ENCODE data around the gene TRNT1.

DNA sequence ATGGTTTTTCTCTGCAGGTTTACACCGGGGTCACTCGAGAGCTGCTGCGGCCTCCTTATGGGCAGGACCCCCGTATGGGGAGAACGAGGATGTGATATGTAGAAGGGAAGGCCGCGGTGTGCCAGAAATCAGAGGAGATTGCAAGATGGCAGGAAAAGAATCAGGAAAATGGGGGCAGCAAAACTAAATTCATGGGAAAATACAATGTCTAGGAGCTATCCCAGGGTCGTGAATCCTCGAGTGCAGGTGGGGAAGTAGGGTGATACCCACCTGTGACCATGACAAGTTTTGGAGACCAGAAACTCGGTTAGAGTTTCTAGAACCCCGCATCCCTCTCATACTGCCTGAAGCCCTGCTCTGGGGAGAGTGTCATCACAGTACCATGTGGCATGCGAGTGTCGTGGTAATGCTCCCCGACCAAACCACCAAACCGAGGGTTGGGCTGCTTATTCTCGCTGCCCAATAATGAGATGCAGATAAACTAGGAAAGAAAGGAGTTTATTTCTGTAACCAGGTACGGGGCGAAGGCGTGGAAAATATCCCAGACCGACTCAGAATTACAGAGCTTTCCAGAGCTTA is 781 bp downstream of the TRNT1 start:
- TF ChIP-seq, protein P1, sequence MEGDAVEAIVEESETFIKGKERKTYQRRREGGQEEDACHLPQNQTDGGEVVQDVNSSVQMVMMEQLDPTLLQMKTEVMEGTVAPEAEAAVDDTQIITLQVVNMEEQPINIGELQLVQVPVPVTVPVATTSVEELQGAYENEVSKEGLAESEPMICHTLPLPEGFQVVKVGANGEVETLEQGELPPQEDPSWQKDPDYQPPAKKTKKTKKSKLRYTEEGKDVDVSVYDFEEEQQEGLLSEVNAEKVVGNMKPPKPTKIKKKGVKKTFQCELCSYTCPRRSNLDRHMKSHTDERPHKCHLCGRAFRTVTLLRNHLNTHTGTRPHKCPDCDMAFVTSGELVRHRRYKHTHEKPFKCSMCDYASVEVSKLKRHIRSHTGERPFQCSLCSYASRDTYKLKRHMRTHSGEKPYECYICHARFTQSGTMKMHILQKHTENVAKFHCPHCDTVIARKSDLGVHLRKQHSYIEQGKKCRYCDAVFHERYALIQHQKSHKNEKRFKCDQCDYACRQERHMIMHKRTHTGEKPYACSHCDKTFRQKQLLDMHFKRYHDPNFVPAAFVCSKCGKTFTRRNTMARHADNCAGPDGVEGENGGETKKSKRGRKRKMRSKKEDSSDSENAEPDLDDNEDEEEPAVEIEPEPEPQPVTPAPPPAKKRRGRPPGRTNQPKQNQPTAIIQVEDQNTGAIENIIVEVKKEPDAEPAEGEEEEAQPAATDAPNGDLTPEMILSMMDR (IDR thresholded peaks at IDR 0.05) = no peak
- no peak for TF ChIP-seq POLR2A (IDR thresholded peaks at IDR 0.05)

All from testis (tissue), 2 donors.